Neural crest cell (in vitro differentiated cells): ENCODE data around the gene GATM. TPM values are rescaled to one million over a fixed set of nuclear protein-coding genes. Genes with fewer than 3 reads are reported as not detected.

ENCODE experiments used
- DNase-seq: peaks from one replicate; pipeline ENCODE4 v3.0.0; 2021; ENCODE audit warnings: low read depth, mixed read lengths, low spot score
- H3K27ac Mint-ChIP-seq: one replicate; pipeline ENCODE4 v1.8.0; 2021; ENCODE audit warnings: mild to moderate bottlenecking, mixed read lengths; ENCODE audit not compliant: unreplicated experiment
- H3K27me3 Mint-ChIP-seq: 2 replicates; pipeline ENCODE4 v1.8.0; 2021; ENCODE audit warnings: low read depth, mild to moderate bottlenecking, mixed read lengths
- H3K36me3 Mint-ChIP-seq: 2 replicates; pipeline ENCODE4 v1.8.0; 2021; ENCODE audit warnings: low read depth, mild to moderate bottlenecking, mixed read lengths
- H3K4me1 Mint-ChIP-seq: 2 replicates; pipeline ENCODE4 v1.8.0; 2021; ENCODE audit warnings: mixed read lengths
- H3K4me3 Mint-ChIP-seq: one replicate; pipeline ENCODE4 v1.8.0; 2021; ENCODE audit warnings: mild to moderate bottlenecking, mixed read lengths
- H3K9me3 Mint-ChIP-seq: 2 replicates; pipeline ENCODE4 v1.8.0; 2021; ENCODE audit warnings: mixed read lengths
- CTCF ChIP-seq: fragments of 200-600 bp; sonication (generic); conservative IDR thresholded peaks from 2 replicates; pipeline ENCODE4 v1.5.0; 2021; ENCODE audit warnings: antibody characterized with exemption, mild to moderate bottlenecking
- total RNA-seq: library from RNA; stranded (reverse); gene quantifications from 2 replicates; pipeline ENCODE4 v1.2.1, GENCODE V29; 2021

GATM gene
- total RNA-seq, 1 donor from 2014 or later: 9.7 TPM

GRCh38 chr15:45363334-45363733 is 15.0 kb downstream of the GATM start:
- Mint-ChIP-seq H3K4me3 (no peak overlapping the region), H3K27me3 (no peaks in the 10 kb centered on the region), H3K4me1 (no peaks in the 10 kb centered on the region), H3K27ac (no peak overlapping the region), H3K9me3 (no peaks in the 10 kb centered on the region), H3K36me3 (peaks cover 4% of the 10 kb centered on the region)
- DNase-seq: no peak
- no peak for TF ChIP-seq CTCF

GRCh38 chr15:45362419-45362818 is 15.9 kb downstream of the GATM start:
- TF ChIP-seq CTCF: no peak
- H3K36me3 Mint-ChIP-seq: peaks cover 4% of the 10 kb centered on the region
- no peak overlapping the region for H3K27ac Mint-ChIP-seq
- no peaks in the 10 kb centered on the region for H3K27me3 Mint-ChIP-seq
- no peaks in the 10 kb centered on the region for H3K4me1 Mint-ChIP-seq
- no peak for DNase-seq
- H3K4me3 Mint-ChIP-seq: no peak overlapping the region
- H3K9me3 Mint-ChIP-seq: no peaks in the 10 kb centered on the region

- Mint-ChIP-seq H3K9me3 (no peaks in the 10 kb centered on the region), H3K4me3 (no peak overlapping the region), H3K36me3 (peaks cover 4% of the 10 kb centered on the region), H3K27ac (no peak overlapping the region), H3K27me3 (no peaks in the 10 kb centered on the region), H3K4me1 (no peaks in the 10 kb centered on the region)
- TF ChIP-seq CTCF: no peak
- DNase-seq: no peak
These were observed 16.5 kb downstream of the GATM start for GRCh38 chr15:45361878-45362277.

GRCh38 chr15:45355860-45356259 is 22.5 kb downstream of the GATM start:
- TF ChIP-seq CTCF: no peak
- Mint-ChIP-seq H3K9me3 (no peaks in the 10 kb centered on the region), H3K4me3 (no peak overlapping the region), H3K27me3 (no peaks in the 10 kb centered on the region), H3K4me1 (peaks cover 3% of the 10 kb centered on the region), H3K27ac (no peak overlapping the region), H3K36me3 (peaks cover 4% of the 10 kb centered on the region)
- DNase-seq: no peak

GRCh38 chr15:45354711-45355110 is 23.6 kb downstream of the GATM start:
- H3K27ac Mint-ChIP-seq: no peak overlapping the region
- no peak for DNase-seq
- peaks cover 2% of the 10 kb centered on the region for H3K27me3 Mint-ChIP-seq
- H3K4me3 Mint-ChIP-seq: no peak overlapping the region
- no peaks in the 10 kb centered on the region for H3K36me3 Mint-ChIP-seq
- H3K9me3 Mint-ChIP-seq: no peaks in the 10 kb centered on the region
- TF ChIP-seq CTCF: no peak
- H3K4me1 Mint-ChIP-seq: peaks cover 3% of the 10 kb centered on the region

- no peak for DNase-seq
- H3K4me3 Mint-ChIP-seq: no peak overlapping the region
- H3K27me3 Mint-ChIP-seq: peaks cover 15% of the 10 kb centered on the region
- H3K4me1 Mint-ChIP-seq: peaks cover 3% of the 10 kb centered on the region
- TF ChIP-seq CTCF: no peak
- no peaks in the 10 kb centered on the region for H3K36me3 Mint-ChIP-seq
- H3K27ac Mint-ChIP-seq: no peak overlapping the region
- no peaks in the 10 kb centered on the region for H3K9me3 Mint-ChIP-seq
These were observed 27.1 kb downstream of the GATM start for GRCh38 chr15:45351227-45351626.
